Neural progenitor cell (in vitro differentiated cells): ENCODE data around the gene ADGRV1. TPM values are rescaled to one million over a fixed set of nuclear protein-coding genes. Genes with fewer than 3 reads are reported as not detected.
"Not testable (repeated sequence)": the region's sequence is repeated elsewhere in the genome, so short reads cannot be mapped to it uniquely, and the experiment has no call there.

Experiments
- DNase-seq: peaks from one replicate; pipeline ENCODE4 v3.0.0-alpha.2; 2016; ENCODE audit warnings: low spot score
- H2AFZ ChIP-seq: fragments of 200-600 bp; sonication (generic); replicated peaks from 2 replicates; pipeline ENCODE4 v1.6.1; 2016; ENCODE audit warnings: antibody characterized with exemption
- H3F3A ChIP-seq: fragments of 200-600 bp; sonication (generic); 2 replicates; pipeline ENCODE4 v1.6.1; 2016; ENCODE audit warnings: antibody characterized with exemption, low read depth
- H3K27ac ChIP-seq: fragments of 200-600 bp; sonication (generic); 2 replicates; pipeline ENCODE4 v1.5.1; 2016; ENCODE audit warnings: mild to moderate bottlenecking
- H3K27me3 ChIP-seq: fragments of 200-600 bp; sonication (generic); 2 replicates; pipeline ENCODE4 v1.6.1; 2016; ENCODE audit warnings: mild to moderate bottlenecking, moderate library complexity
- H3K36me3 ChIP-seq: fragments of 200-600 bp; sonication (generic); 2 replicates; pipeline ENCODE4 v1.5.1; 2016
- H3K4me1 ChIP-seq: fragments of 200-600 bp; sonication (generic); 2 replicates; pipeline ENCODE4 v1.6.1; 2016; ENCODE audit warnings: mixed run types
- H3K4me2 ChIP-seq: fragments of 200-600 bp; sonication (generic); 2 replicates; pipeline ENCODE4 v1.6.1; 2016
- H3K4me3 ChIP-seq: fragments of 200-600 bp; sonication (generic); 2 replicates; pipeline ENCODE4 v1.5.1; 2016
- H3K79me2 ChIP-seq: fragments of 200-600 bp; sonication (generic); 2 replicates; pipeline ENCODE4 v1.6.1; 2016; ENCODE audit warnings: low read depth
- H3K9ac ChIP-seq: fragments of 200-600 bp; sonication (generic); 2 replicates; pipeline ENCODE4 v1.6.1; 2016
- H3K9me3 ChIP-seq: fragments of 200-600 bp; sonication (generic); 2 replicates; pipeline ENCODE4 v1.5.1; 2016; ENCODE audit warnings: low read depth
- H4K20me1 ChIP-seq: fragments of 200-600 bp; sonication (generic); 2 replicates; pipeline ENCODE4 v1.6.1; 2016; ENCODE audit warnings: low read depth
- H3K27ac Mint-ChIP-seq: 3 replicates; pipeline ENCODE4 v1.8.0; 2021; ENCODE audit warnings: mixed read lengths
- H3K27me3 Mint-ChIP-seq: 2 replicates; pipeline ENCODE4 v1.8.0; 2022; ENCODE audit warnings: low read depth, mild to moderate bottlenecking, inconsistent platforms, moderate library complexity, mixed read lengths; ENCODE audit not compliant: insufficient read depth
- H3K36me3 Mint-ChIP-seq: 3 replicates; pipeline ENCODE4 v1.8.0; 2021; ENCODE audit warnings: mixed read lengths
- H3K4me1 Mint-ChIP-seq: 3 replicates; pipeline ENCODE4 v1.8.0; 2021; ENCODE audit warnings: mixed read lengths
- H3K4me3 Mint-ChIP-seq: 3 replicates; pipeline ENCODE4 v1.8.0; 2021; ENCODE audit warnings: mild to moderate bottlenecking, moderate library complexity, mixed read lengths
- H3K9me3 Mint-ChIP-seq: 3 replicates; pipeline ENCODE4 v1.8.0; 2020; ENCODE audit warnings: mixed read lengths
- CTCF ChIP-seq: fragments of 200-600 bp; sonication (generic); IDR thresholded peaks from 2 replicates; pipeline ENCODE4 v1.5.1; 2017; ENCODE audit warnings: antibody characterized with exemption, mild to moderate bottlenecking
- EZH2 ChIP-seq: fragments of 200-600 bp; sonication (generic); IDR thresholded peaks from 2 replicates; pipeline ENCODE4 v1.6.1; 2017; ENCODE audit warnings: antibody characterized with exemption, mild to moderate bottlenecking, moderate library complexity
- EZH2phosphoT487 ChIP-seq: fragments of 200-600 bp; sonication (generic); IDR thresholded peaks from 2 replicates; pipeline ENCODE4 v1.6.1; 2017; ENCODE audit warnings: antibody characterized with exemption
- total RNA-seq: library from RNA; depleted of rRNA; stranded (reverse); fragments of >200 nt; gene quantifications from 2 replicates; pipeline ENCODE4 v1.2.3, GENCODE V29; 2015; ENCODE audit warnings: low replicate concordance

Gene ADGRV1
- total RNA-seq, 1 donor from 2014 or later: 151 TPM

GRCh38 chr5:91032125-91032524 is 473.5 kb downstream of the ADGRV1 start:
- H3K4me2 ChIP-seq: no peak overlapping the region
- no peak overlapping the region for H3K27ac ChIP-seq
- peaks cover 10% of the 10 kb centered on the region for H3F3A ChIP-seq
- H3K79me2 ChIP-seq: no peaks in the 10 kb centered on the region
- H3K36me3 Mint-ChIP-seq: no peaks in the 10 kb centered on the region
- H3K9me3 Mint-ChIP-seq: no peaks in the 10 kb centered on the region
- DNase-seq: no peak
- H3K4me1 Mint-ChIP-seq: peaks cover 15% of the 10 kb centered on the region
- H4K20me1 ChIP-seq: peaks cover 8% of the 10 kb centered on the region
- H2AFZ ChIP-seq: no peak overlapping the region
- H3K27me3 ChIP-seq: no peaks in the 10 kb centered on the region
- H3K4me3 Mint-ChIP-seq: no peak overlapping the region
- peaks cover 26% of the 10 kb centered on the region for H3K4me1 ChIP-seq
- no peaks in the 10 kb centered on the region for H3K27me3 Mint-ChIP-seq
- no peak for TF ChIP-seq CTCF
- H3K9me3 ChIP-seq: no peaks in the 10 kb centered on the region
- no peak overlapping the region for H3K4me3 ChIP-seq
- H3K36me3 ChIP-seq: no peaks in the 10 kb centered on the region
- H3K9ac ChIP-seq: no peak overlapping the region
- no peak overlapping the region for H3K27ac Mint-ChIP-seq

- Histone ChIP-seq H3K27ac (no peak overlapping the region), H3K36me3 (no peaks in the 10 kb centered on the region), H2AFZ (no peak overlapping the region), H3K79me2 (no peaks in the 10 kb centered on the region), H3K4me1 (peaks cover 20% of the 10 kb centered on the region), H3K4me3 (no peak overlapping the region), H3K27me3 (no peaks in the 10 kb centered on the region), H3K4me2 (no peak overlapping the region), H3K9me3 (no peaks in the 10 kb centered on the region), H3F3A (no peaks in the 10 kb centered on the region), H4K20me1 (no peaks in the 10 kb centered on the region), H3K9ac (no peak overlapping the region)
- Mint-ChIP-seq H3K27ac (peak overlapping the region; percentile 17), H3K36me3 (no peaks in the 10 kb centered on the region), H3K4me3 (no peak overlapping the region), H3K9me3 (no peaks in the 10 kb centered on the region), H3K27me3 (no peaks in the 10 kb centered on the region), H3K4me1 (peaks cover 5% of the 10 kb centered on the region)
- TF ChIP-seq EZH2phosphoT487 (no peak), EZH2 (no peak), CTCF (no peak)
- no peak for DNase-seq
Measured at GRCh38 chr5:91033370-91033769, 474.8 kb downstream of the ADGRV1 start.

- Histone ChIP-seq H3K9me3 (no peaks in the 10 kb centered on the region), H2AFZ (no peak overlapping the region), H3F3A (no peaks in the 10 kb centered on the region), H3K9ac (no peak overlapping the region), H4K20me1 (no peaks in the 10 kb centered on the region), H3K4me3 (no peak overlapping the region), H3K36me3 (no peaks in the 10 kb centered on the region), H3K79me2 (no peaks in the 10 kb centered on the region), H3K4me1 (peaks cover 20% of the 10 kb centered on the region), H3K27ac (no peak overlapping the region), H3K27me3 (no peaks in the 10 kb centered on the region), H3K4me2 (no peak overlapping the region)
- Mint-ChIP-seq H3K27me3 (no peaks in the 10 kb centered on the region), H3K27ac (no peak overlapping the region), H3K9me3 (no peaks in the 10 kb centered on the region), H3K36me3 (no peaks in the 10 kb centered on the region), H3K4me3 (no peak overlapping the region), H3K4me1 (peaks cover 3% of the 10 kb centered on the region)
- no peak for DNase-seq
- no peak for TF ChIP-seq EZH2phosphoT487
- TF ChIP-seq EZH2: no peak
- no peak for TF ChIP-seq CTCF
Measured at GRCh38 chr5:91038180-91038808, 479.7 kb downstream of the ADGRV1 start.

- not testable (repeated sequence) for H3K4me2 ChIP-seq, H3K9me3 ChIP-seq, H3K36me3 ChIP-seq, H3K9me3 Mint-ChIP-seq, H3K36me3 Mint-ChIP-seq, H3K4me3 ChIP-seq, H3K4me3 Mint-ChIP-seq, H3K9ac ChIP-seq, H3K27me3 ChIP-seq, H4K20me1 ChIP-seq, H3K4me1 Mint-ChIP-seq, H2AFZ ChIP-seq, H3K27me3 Mint-ChIP-seq, H3K79me2 ChIP-seq, H3F3A ChIP-seq, H3K27ac Mint-ChIP-seq, DNase-seq, H3K4me1 ChIP-seq, H3K27ac ChIP-seq
Measured at GRCh38 chr5:91041132-91041531, 482.5 kb downstream of the ADGRV1 start.
